Activated CD4-positive, alpha-beta memory T cell treated with anti-CD3 and anti-CD28 coated beads for 36 hours (primary cell): Measurements from ENCODE around the gene OLFML3. TPM values are rescaled to one million over a fixed set of nuclear protein-coding genes. Genes with fewer than 3 reads are reported as not detected.

Source experiments
- CTCF ChIA-PET: fragments of 350-600 bp; sonication (Branson Sonifier 250); formaldehyde crosslinking; loops from one replicate; lab custom pipeline; 2021; ENCODE audit warnings: antibody characterized with exemption, inconsistent platforms; lab: Charles Lee
- POLR2A ChIA-PET: fragments of 350-600 bp; sonication (Branson Sonifier 250); formaldehyde crosslinking; loops from one replicate; lab custom pipeline; 2021; ENCODE audit warnings: antibody characterized with exemption; lab: Charles Lee
- DNase-seq: peaks from one replicate; pipeline ENCODE4 v3.0.0-alpha.2; 2020
- H3K27ac Mint-ChIP-seq: one replicate; pipeline ENCODE4 v1.8.0; 2021; ENCODE audit warnings: mixed read lengths
- H3K27me3 Mint-ChIP-seq: one replicate; pipeline ENCODE4 v1.8.0; 2021; ENCODE audit warnings: mixed read lengths
- H3K36me3 Mint-ChIP-seq: one replicate; pipeline ENCODE4 v1.8.0; 2021; ENCODE audit warnings: mixed read lengths
- H3K4me1 Mint-ChIP-seq: one replicate; pipeline ENCODE4 v1.8.0; 2021; ENCODE audit warnings: low read depth, mixed read lengths
- H3K4me3 Mint-ChIP-seq: one replicate; pipeline ENCODE4 v1.8.0; 2021; ENCODE audit warnings: mild to moderate bottlenecking, mixed read lengths
- H3K9me3 Mint-ChIP-seq: one replicate; pipeline ENCODE4 v1.8.0; 2021; ENCODE audit warnings: mixed read lengths
- intact Hi-C: fragments of 100-400 bp; cut with micrococcal nuclease; formaldehyde crosslinking; loops from one replicate; pipeline ENCODE4 v1.15.1; 2023
- total RNA-seq, 2 experiments: library from RNA; stranded (reverse); gene quantifications; one replicate each; pipeline ENCODE4 v1.2.3, GENCODE V29; 2021

The OLFML3 gene
- total RNA-seq, 2 experiments from 2014 or later = 0.21 TPM; not detected in 1

GRCh38 chr1:113938192-113938591, 41.1 kb upstream of the OLFML3 start:
- no peaks in the 10 kb centered on the region for H3K27me3 Mint-ChIP-seq
- no peaks in the 10 kb centered on the region for H3K9me3 Mint-ChIP-seq
- peaks cover 85% of the 10 kb centered on the region for H3K4me1 Mint-ChIP-seq
- ChIA-PET CTCF (interaction anchor here (0.8 kb wide), 1 partner anchor 34 kb away, joined by 3 read pairs; no protein-coding TSS in a partner anchor), POLR2A (interaction anchor here (1.4 to 5.1 kb wide), 2 partner anchors 8 to 9 kb away, joined by 4 to 58 read pairs; partner anchors contain the start of gene HIPK1)
- no peak overlapping the region for H3K4me3 Mint-ChIP-seq
- DNase-seq = no peak
- H3K27ac Mint-ChIP-seq = no peak overlapping the region
- intact Hi-C loops = loop anchor here (10.0 kb wide), 3 partner anchors 183 to 817 kb away; partner anchors contain the start of genes CSDE1, MAGI3 and PHTF1
- peaks cover 39% of the 10 kb centered on the region for H3K36me3 Mint-ChIP-seq

- DNase-seq = peak; percentile 77
- H3K9me3 Mint-ChIP-seq = no peaks in the 10 kb centered on the region
- H3K36me3 Mint-ChIP-seq = peaks cover 39% of the 10 kb centered on the region
Observed at GRCh38 chr1:113940365-113941244, 38.7 kb upstream of the OLFML3 start.

GRCh38 chr1:113941245-113941559, 38.1 kb upstream of the OLFML3 start:
- Mint-ChIP-seq H3K4me1 (peaks cover 75% of the 10 kb centered on the region), H3K27ac (peak overlapping the region; percentile 85), H3K9me3 (no peaks in the 10 kb centered on the region), H3K36me3 (peaks cover 39% of the 10 kb centered on the region), H3K4me3 (no peak overlapping the region), H3K27me3 (no peaks in the 10 kb centered on the region)
- POLR2A ChIA-PET = interaction anchor here (0.9 to 5.1 kb wide), 3 partner anchors 11 to 400 kb away, joined by 3 to 58 read pairs (median 4); partner anchors contain the start of genes AP4B1 and HIPK1
- CTCF ChIA-PET = interaction anchor here (1.0 to 3.2 kb wide), 5 partner anchors 11 to 67 kb away, joined by 3 to 21 read pairs (median 3); no protein-coding TSS in a partner anchor
- no peak for DNase-seq
- intact Hi-C loops = no loop called here

More at GRCh38 chr1:113940365-113941244, 38.7 kb upstream of the OLFML3 start:
- ChIA-PET POLR2A (interaction anchor here (0.9 to 5.1 kb wide), 3 partner anchors 10 to 401 kb away, joined by 3 to 58 read pairs (median 4); partner anchors contain the start of genes AP4B1 and HIPK1), CTCF (interaction anchor here (0.7 to 3.2 kb wide), 7 partner anchors 8 to 66 kb away, joined by 3 to 21 read pairs (median 3); no protein-coding TSS in a partner anchor)
- intact Hi-C loops = loop anchor here (1.0 kb wide), 1 partner anchor 10 kb away; no protein-coding TSS in a partner anchor
- Mint-ChIP-seq H3K27ac (peak overlapping the region; percentile 85), H3K4me3 (peak overlapping the region; percentile 60), H3K27me3 (no peaks in the 10 kb centered on the region), H3K4me1 (peaks cover 77% of the 10 kb centered on the region)

GRCh38 chr1:113942527-113942926, 36.7 kb upstream of the OLFML3 start:
- CTCF ChIA-PET = no interaction called here
- H3K36me3 Mint-ChIP-seq = peaks cover 39% of the 10 kb centered on the region
- no peak overlapping the region for H3K27ac Mint-ChIP-seq
- POLR2A ChIA-PET = interaction anchor here (5.1 kb wide), 1 partner anchor 12 kb away, joined by 58 read pairs; the partner anchor contains the start of gene HIPK1
- H3K4me1 Mint-ChIP-seq = peaks cover 76% of the 10 kb centered on the region
- no peak overlapping the region for H3K4me3 Mint-ChIP-seq
- intact Hi-C loops = no loop called here
- no peaks in the 10 kb centered on the region for H3K27me3 Mint-ChIP-seq
- no peaks in the 10 kb centered on the region for H3K9me3 Mint-ChIP-seq
- no peak for DNase-seq

GRCh38 chr1:113943028-113943811, 36.1 kb upstream of the OLFML3 start:
- ChIA-PET POLR2A (interaction anchor here (5.1 kb wide), 1 partner anchor 13 kb away, joined by 58 read pairs; the partner anchor contains the start of gene HIPK1), CTCF (interaction anchor here (7.8 kb wide), 1 partner anchor 13 kb away, joined by 42 read pairs; the partner anchor contains the start of gene HIPK1)
- peaks cover 39% of the 10 kb centered on the region for H3K36me3 Mint-ChIP-seq
- no peak overlapping the region for H3K4me3 Mint-ChIP-seq
- H3K27ac Mint-ChIP-seq = no peak overlapping the region
- peaks cover 76% of the 10 kb centered on the region for H3K4me1 Mint-ChIP-seq
- H3K9me3 Mint-ChIP-seq = no peaks in the 10 kb centered on the region
- no peak for DNase-seq
- H3K27me3 Mint-ChIP-seq = no peaks in the 10 kb centered on the region
- intact Hi-C loops = no loop called here

- Mint-ChIP-seq H3K4me1 (peaks cover 68% of the 10 kb centered on the region), H3K27ac (peak overlapping the region; percentile 7), H3K4me3 (no peak overlapping the region), H3K36me3 (peaks cover 35% of the 10 kb centered on the region), H3K27me3 (no peaks in the 10 kb centered on the region), H3K9me3 (no peaks in the 10 kb centered on the region)
- no peak for DNase-seq
- ChIA-PET POLR2A (interaction anchor here (1.1 to 4.5 kb wide), 2 partner anchors 16 to 186 kb away, joined by 3 to 36 read pairs; partner anchors contain the start of genes HIPK1 and PHTF1), CTCF (interaction anchor here (0.6 to 7.8 kb wide), 2 partner anchors 15 to 614 kb away, joined by 5 to 42 read pairs; partner anchors contain the start of gene HIPK1)
- intact Hi-C loops = no loop called here
Observed at GRCh38 chr1:113945329-113945728, 33.9 kb upstream of the OLFML3 start.

GRCh38 chr1:113946112-113946511, 33.2 kb upstream of the OLFML3 start:
- Mint-ChIP-seq H3K4me1 (peaks cover 62% of the 10 kb centered on the region), H3K36me3 (peaks cover 27% of the 10 kb centered on the region), H3K27ac (peak overlapping the region; percentile 74), H3K4me3 (no peak overlapping the region), H3K9me3 (no peaks in the 10 kb centered on the region), H3K27me3 (no peaks in the 10 kb centered on the region)
- DNase-seq = no peak
- POLR2A ChIA-PET = interaction anchor here (1.0 to 4.5 kb wide), 5 partner anchors 12 to 187 kb away, joined by 3 to 36 read pairs (median 4); partner anchors contain the start of genes AP4B1, DCLRE1B, HIPK1 and PHTF1
- CTCF ChIA-PET = interaction anchor here (0.9 to 7.8 kb wide), 4 partner anchors 9 to 188 kb away, joined by 3 to 42 read pairs (median 6); partner anchors contain the start of genes AP4B1, DCLRE1B and HIPK1
- intact Hi-C loops = loop anchor here (2.0 kb wide), 1 partner anchor 15 kb away; no protein-coding TSS in a partner anchor

- peak overlapping the region; percentile 74 for H3K27ac Mint-ChIP-seq
- intact Hi-C loops = loop anchor here (2.0 kb wide), 1 partner anchor 16 kb away; no protein-coding TSS in a partner anchor
- H3K27me3 Mint-ChIP-seq = no peaks in the 10 kb centered on the region
- POLR2A ChIA-PET = interaction anchor here (1.0 to 4.5 kb wide), 7 partner anchors 9 to 187 kb away, joined by 3 to 36 read pairs (median 4); partner anchors contain the start of genes AP4B1, DCLRE1B, HIPK1 and PHTF1
- H3K4me1 Mint-ChIP-seq = peaks cover 65% of the 10 kb centered on the region
- DNase-seq = no peak
- H3K36me3 Mint-ChIP-seq = peaks cover 24% of the 10 kb centered on the region
- CTCF ChIA-PET = interaction anchor here (0.9 to 7.8 kb wide), 7 partner anchors 9 to 189 kb away, joined by 3 to 42 read pairs (median 5); partner anchors contain the start of genes AP4B1, DCLRE1B and HIPK1
- peak overlapping the region; percentile 31 for H3K4me3 Mint-ChIP-seq
- no peaks in the 10 kb centered on the region for H3K9me3 Mint-ChIP-seq
Observed at GRCh38 chr1:113946678-113947387, 32.4 kb upstream of the OLFML3 start.

- no peak for DNase-seq
- intact Hi-C loops = loop anchor here (2.0 kb wide), 1 partner anchor 17 kb away; no protein-coding TSS in a partner anchor
- Mint-ChIP-seq H3K36me3 (peaks cover 20% of the 10 kb centered on the region), H3K27me3 (no peaks in the 10 kb centered on the region), H3K4me1 (peaks cover 65% of the 10 kb centered on the region), H3K4me3 (peak overlapping the region; percentile 31), H3K9me3 (no peaks in the 10 kb centered on the region), H3K27ac (peak overlapping the region; percentile 74)
- ChIA-PET POLR2A (interaction anchor here (1.2 to 4.5 kb wide), 5 partner anchors 9 to 43 kb away, joined by 3 to 36 read pairs (median 4); partner anchors contain the start of genes AP4B1, DCLRE1B and HIPK1), CTCF (interaction anchor here (0.8 to 7.8 kb wide), 9 partner anchors 8 to 335 kb away, joined by 3 to 42 read pairs (median 5); partner anchors contain the start of genes AP4B1, DCLRE1B and HIPK1)
Observed at GRCh38 chr1:113947388-113948107, 31.7 kb upstream of the OLFML3 start.
